Neuronal stem cell (in vitro differentiated cells): Measurements from ENCODE around the gene TFB1M.

Experiments used
- DNase-seq: peaks from one replicate; pipeline ENCODE4 v3.0.0-alpha.2; 2013; ENCODE audit warnings: low spot score
- H2AFZ ChIP-seq: one replicate; pipeline ENCODE4 v1.6.1; 2013; ENCODE audit warnings: mild to moderate bottlenecking, low read length, inconsistent platforms
- H2AK5ac ChIP-seq: 2 replicates; pipeline ENCODE4 v1.6.1; 2013; ENCODE audit warnings: low read depth, mild to moderate bottlenecking, inconsistent platforms, low read length, moderate library complexity, mixed read lengths
- H2BK120ac ChIP-seq: 2 replicates; pipeline ENCODE4 v1.6.1; 2013; ENCODE audit warnings: low read depth, mild to moderate bottlenecking, inconsistent platforms, low read length, moderate library complexity, mixed read lengths
- H2BK12ac ChIP-seq: one replicate; pipeline ENCODE4 v1.6.1; 2013; ENCODE audit warnings: low read length, inconsistent platforms
- H2BK15ac ChIP-seq: 2 replicates; pipeline ENCODE4 v1.6.1; 2013; ENCODE audit warnings: mild to moderate bottlenecking, low read length, inconsistent platforms, mixed read lengths
- H2BK5ac ChIP-seq: one replicate; pipeline ENCODE4 v1.6.1; 2013; ENCODE audit warnings: inconsistent platforms, mild to moderate bottlenecking, low read length, moderate library complexity
- H3K14ac ChIP-seq: one replicate; pipeline ENCODE4 v1.6.1; 2013; ENCODE audit warnings: low read length, inconsistent platforms
- H3K18ac ChIP-seq: 2 replicates; pipeline ENCODE4 v1.6.1; 2013; ENCODE audit warnings: low read length, inconsistent platforms
- H3K23ac ChIP-seq: 2 replicates; pipeline ENCODE4 v1.6.1; 2013; ENCODE audit warnings: low read depth, mild to moderate bottlenecking, mixed read lengths, low read length, inconsistent platforms; ENCODE audit not compliant: poor library complexity
- H3K27ac ChIP-seq: replicated peaks from 3 replicates; pipeline ENCODE4 v1.5.1; 2013; ENCODE audit warnings: low read length, inconsistent platforms
- H3K27me3 ChIP-seq, 3 experiments: 2 replicates each; pipeline ENCODE4 v1.6.1; 2013; ENCODE audit warnings: low read length in 3 of 3, mild to moderate bottlenecking in 2 of 3, inconsistent platforms in 1 of 3, low read depth in 1 of 3, mixed read lengths in 1 of 3, moderate library complexity in 1 of 3; ENCODE audit not compliant: control insufficient read depth in 3 of 3, insufficient read depth in 3 of 3
- H3K36me3 ChIP-seq, 2 donors: replicated peaks in 1 of 2; 2 replicates each; pipeline ENCODE4 v1.6.1; 2013; ENCODE audit warnings: low read length in 2 of 2; ENCODE audit not compliant: control insufficient read depth in 2 of 2, insufficient read depth in 2 of 2
- H3K4ac ChIP-seq: 2 replicates; pipeline ENCODE4 v1.6.1; 2013; ENCODE audit warnings: inconsistent platforms, mild to moderate bottlenecking, low read length, moderate library complexity
- H3K4me1 ChIP-seq, 2 donors: 1 replicate in 1 of 2; 2 replicates in 1 of 2; pipeline ENCODE4 v1.6.1; 2013; ENCODE audit warnings: low read length in 2 of 2, low read depth in 1 of 2; ENCODE audit not compliant: control insufficient read depth in 2 of 2, insufficient read depth in 1 of 2
- H3K4me2 ChIP-seq: one replicate; pipeline ENCODE4 v1.6.1; 2013; ENCODE audit warnings: mild to moderate bottlenecking, low read length, inconsistent platforms; ENCODE audit not compliant: insufficient read depth, poor library complexity, severe bottlenecking
- H3K4me3 ChIP-seq, 2 donors: 2 replicates each; pipeline ENCODE4 v1.5.1; 2013; ENCODE audit warnings: low read length in 2 of 2, mild to moderate bottlenecking in 2 of 2, inconsistent platforms in 1 of 2, moderate library complexity in 1 of 2
- H3K79me1 ChIP-seq: one replicate; pipeline ENCODE4 v1.6.1; 2013; ENCODE audit warnings: low read depth, mild to moderate bottlenecking, inconsistent platforms, low read length, moderate library complexity
- H3K9ac ChIP-seq: one replicate; pipeline ENCODE4 v1.6.1; 2013; ENCODE audit warnings: mild to moderate bottlenecking, low read depth, low read length, inconsistent platforms; ENCODE audit not compliant: poor library complexity
- H3K9me3 ChIP-seq, 2 donors: replicated peaks in 1 of 2; 2 replicates each; pipeline versions ENCODE3 to v1.6.1; 2013; ENCODE audit warnings: low read length in 2 of 2, mild to moderate bottlenecking in 2 of 2, inconsistent platforms in 1 of 2, low read depth in 1 of 2, mixed read lengths in 1 of 2, moderate library complexity in 1 of 2; ENCODE audit not compliant: control insufficient read depth in 2 of 2, insufficient read depth in 1 of 2
- H4K8ac ChIP-seq: one replicate; pipeline ENCODE4 v1.6.1; 2013; ENCODE audit warnings: low read depth, mild to moderate bottlenecking, inconsistent platforms, low read length, moderate library complexity
- H4K91ac ChIP-seq: one replicate; pipeline ENCODE4 v1.6.1; 2013; ENCODE audit warnings: low read length, low read depth, mild to moderate bottlenecking, inconsistent platforms; ENCODE audit not compliant: poor library complexity
- WGBS, 2 donors: extraction: QIAGEN DNeasy Blood & Tissue Kit; methylation state at CpG; one replicate each; pipeline ENCODE4 v1.1.7; 2013; ENCODE audit warnings: missing lambda C conversion rate in 2 of 2, mixed read lengths in 1 of 2; ENCODE audit not compliant: insufficient read length in 2 of 2, insufficient replicate concordance in 1 of 2; ENCODE audit errors: extremely low coverage in 2 of 2; 5-methylcytosine and 5-hydroxymethylcytosine counted together

The TFB1M gene

DNA sequence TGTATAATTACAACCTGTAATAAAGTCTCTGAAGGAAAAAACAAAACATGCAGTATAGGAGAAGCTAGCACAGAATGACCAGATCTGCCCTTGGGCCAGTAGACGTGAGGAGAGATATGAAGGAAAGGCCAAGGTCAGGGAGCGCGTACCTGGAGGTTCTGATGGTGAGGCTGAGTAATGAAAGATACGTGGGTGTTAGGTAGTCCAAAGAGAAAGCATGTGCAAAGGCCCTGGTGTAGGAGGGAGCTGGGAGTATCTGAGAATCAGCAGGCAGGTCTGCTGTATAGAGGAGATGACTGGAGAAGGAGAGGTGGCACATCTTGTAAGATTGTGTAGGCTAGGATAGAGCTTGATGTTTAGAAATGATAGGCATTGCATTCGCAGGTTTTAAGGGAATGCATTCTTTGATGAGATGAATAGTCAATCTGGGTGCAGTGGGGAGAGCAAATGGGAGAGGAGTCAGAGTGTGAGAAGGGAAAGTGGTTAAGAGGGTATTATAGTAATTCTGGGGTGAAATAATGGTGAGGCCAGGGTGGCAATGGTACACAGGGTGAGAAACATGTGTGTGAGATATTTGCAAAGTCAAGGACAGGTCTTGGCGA lies 15.9 kb upstream of the TFB1M start:
- H3K36me3 ChIP-seq = no peaks in the 10 kb centered on the region
- H2BK12ac ChIP-seq = no peak overlapping the region
- H3K4me3 ChIP-seq = no peak overlapping the region
- no peak overlapping the region for H3K27ac ChIP-seq
- H2BK120ac ChIP-seq = no peak overlapping the region
- H3K79me1 ChIP-seq = no peaks in the 10 kb centered on the region
- H4K91ac ChIP-seq = no peak overlapping the region
- no peak overlapping the region for H2BK5ac ChIP-seq
- no peak overlapping the region for H2BK15ac ChIP-seq
- H3K18ac ChIP-seq = no peak overlapping the region
- no peak overlapping the region for H3K4ac ChIP-seq
- H3K4me2 ChIP-seq = no peak overlapping the region
- H3K9me3 ChIP-seq = no peaks in the 10 kb centered on the region
- no peak overlapping the region for H3K14ac ChIP-seq
- H3K27me3 ChIP-seq = peaks cover 0 to 13% (median 0%) of the 10 kb centered on the region in 3 experiments
- WGBS, 2 donors = no CpG with 5 or more reads among the region's 6 CpGs
- H3K23ac ChIP-seq = no peak overlapping the region
- no peak for DNase-seq
- H3K9ac ChIP-seq = no peak overlapping the region
- H2AFZ ChIP-seq = no peak overlapping the region
- no peak overlapping the region for H4K8ac ChIP-seq
- H3K4me1 ChIP-seq = peaks cover 0 to 1% of the 10 kb centered on the region in 2 donors
- H2AK5ac ChIP-seq = no peak overlapping the region

DNA sequence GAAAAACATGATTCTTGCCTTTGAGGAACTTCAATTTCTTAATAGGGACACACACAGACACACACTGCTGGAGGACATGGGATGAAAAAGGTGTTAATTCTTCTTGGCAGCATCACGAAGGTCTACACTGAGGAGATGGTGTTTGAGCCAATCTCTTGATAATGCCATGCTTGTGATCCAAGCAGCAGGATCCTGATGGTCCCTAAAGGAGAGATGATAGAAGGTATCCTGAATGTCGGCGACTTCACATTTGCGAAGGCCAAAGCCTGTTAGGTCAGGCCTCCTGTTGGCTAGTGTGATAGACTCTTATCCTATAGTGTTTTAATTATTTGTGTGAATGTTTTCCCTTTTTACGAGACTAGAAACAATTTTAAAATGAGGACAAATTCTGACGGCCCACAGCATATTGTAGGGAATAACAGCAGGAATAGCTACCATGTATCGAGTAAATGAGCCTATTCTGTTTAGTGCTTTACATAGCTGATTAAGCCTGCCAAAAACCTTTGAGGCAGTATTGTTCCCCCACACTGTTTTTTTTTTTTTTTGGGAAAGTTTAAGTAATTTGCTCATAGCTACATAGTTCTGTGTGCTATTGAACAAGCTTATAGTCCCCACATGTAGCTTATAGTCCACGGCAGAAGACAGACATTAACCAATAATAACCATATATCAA lies 15.3 kb upstream of the TFB1M start:
- H3K27ac ChIP-seq = no peak overlapping the region
- WGBS, 2 donors = no CpG with 5 or more reads among the region's 8 CpGs
- DNase-seq = no peak

DNA sequence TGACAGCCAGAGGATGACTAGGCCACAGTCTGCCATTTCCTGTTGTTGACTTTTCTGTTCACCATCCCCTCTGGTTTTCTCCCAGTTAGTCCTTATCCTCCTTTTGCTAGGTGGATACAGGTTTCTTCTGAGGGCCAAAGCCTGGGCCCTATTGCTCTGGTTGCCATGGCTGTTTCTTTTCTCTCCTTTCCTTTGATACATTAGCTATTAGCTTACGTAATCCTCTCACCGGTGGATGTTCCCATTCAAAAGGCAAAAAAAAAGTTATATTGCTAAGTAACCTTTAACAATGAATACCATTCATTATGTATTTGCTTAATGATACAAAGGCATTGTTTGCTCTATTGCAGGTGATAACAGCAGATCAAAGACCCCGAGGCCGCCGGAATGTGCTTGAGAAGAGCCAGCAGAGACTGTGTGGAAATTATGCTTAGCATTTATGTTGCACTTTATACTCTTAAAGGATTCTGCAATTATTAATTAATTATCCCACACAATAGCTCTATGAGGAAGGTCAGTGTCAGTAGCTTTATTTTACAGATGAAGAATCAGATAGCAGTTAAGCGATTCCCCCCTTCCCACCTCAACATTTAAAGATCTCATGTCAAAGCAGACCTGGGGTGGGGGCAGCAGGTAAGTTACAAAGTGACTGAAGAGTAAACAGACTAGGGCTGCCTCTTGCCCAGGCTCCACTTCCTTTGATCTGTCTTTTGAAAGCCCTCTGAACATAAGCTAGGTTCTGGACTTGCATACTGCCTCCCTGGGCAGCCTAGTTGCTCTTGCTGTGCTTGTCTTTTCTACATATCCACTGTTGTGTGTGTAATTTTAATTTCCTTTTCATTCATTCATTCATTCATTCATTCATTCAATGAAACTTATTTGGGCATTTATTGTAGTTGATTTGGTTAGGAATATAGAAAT lies 14.5 kb upstream of the TFB1M start:
- Histone ChIP-seq H4K8ac (no peak overlapping the region), H2AFZ (no peak overlapping the region), H2BK120ac (no peak overlapping the region), H3K18ac (no peak overlapping the region), H3K9me3 (no peaks in the 10 kb centered on the region), H4K91ac (no peak overlapping the region), H3K36me3 (no peaks in the 10 kb centered on the region), H3K4me1 (peaks cover 0 to 1% of the 10 kb centered on the region in 2 donors), H2AK5ac (no peak overlapping the region), H3K4ac (no peak overlapping the region), H3K9ac (no peak overlapping the region), H2BK15ac (no peak overlapping the region), H3K27me3 (peaks cover 0 to 13% (median 0%) of the 10 kb centered on the region in 3 experiments), H2BK12ac (no peak overlapping the region), H3K14ac (no peak overlapping the region), H3K4me3 (no peak overlapping the region), H3K23ac (no peak overlapping the region), H3K27ac (no peak overlapping the region), H3K4me2 (no peak overlapping the region), H2BK5ac (no peak overlapping the region), H3K79me1 (no peaks in the 10 kb centered on the region)
- WGBS, 2 donors = no CpG with 5 or more reads among the region's 6 CpGs
- no peak for DNase-seq

More for the DNA sequence above, 15.3 kb upstream of the TFB1M start:
- no peak overlapping the region for H3K4ac ChIP-seq
- no peaks in the 10 kb centered on the region for H3K9me3 ChIP-seq
- no peak overlapping the region for H2AK5ac ChIP-seq
- no peak overlapping the region for H3K18ac ChIP-seq
- H2AFZ ChIP-seq = no peak overlapping the region
- H2BK12ac ChIP-seq = no peak overlapping the region
- H3K27me3 ChIP-seq = peaks cover 0 to 13% (median 0%) of the 10 kb centered on the region in 3 experiments
- no peaks in the 10 kb centered on the region for H3K36me3 ChIP-seq
- H4K91ac ChIP-seq = no peak overlapping the region
- H3K4me1 ChIP-seq = peaks cover 0 to 1% of the 10 kb centered on the region in 2 donors
- no peak overlapping the region for H2BK5ac ChIP-seq
- H3K79me1 ChIP-seq = no peaks in the 10 kb centered on the region
- H3K23ac ChIP-seq = no peak overlapping the region
- H2BK15ac ChIP-seq = no peak overlapping the region
- H3K4me2 ChIP-seq = no peak overlapping the region
- no peak overlapping the region for H3K14ac ChIP-seq
- no peak overlapping the region for H4K8ac ChIP-seq
- no peak overlapping the region for H2BK120ac ChIP-seq
- H3K9ac ChIP-seq = no peak overlapping the region
- no peak overlapping the region for H3K4me3 ChIP-seq

DNA sequence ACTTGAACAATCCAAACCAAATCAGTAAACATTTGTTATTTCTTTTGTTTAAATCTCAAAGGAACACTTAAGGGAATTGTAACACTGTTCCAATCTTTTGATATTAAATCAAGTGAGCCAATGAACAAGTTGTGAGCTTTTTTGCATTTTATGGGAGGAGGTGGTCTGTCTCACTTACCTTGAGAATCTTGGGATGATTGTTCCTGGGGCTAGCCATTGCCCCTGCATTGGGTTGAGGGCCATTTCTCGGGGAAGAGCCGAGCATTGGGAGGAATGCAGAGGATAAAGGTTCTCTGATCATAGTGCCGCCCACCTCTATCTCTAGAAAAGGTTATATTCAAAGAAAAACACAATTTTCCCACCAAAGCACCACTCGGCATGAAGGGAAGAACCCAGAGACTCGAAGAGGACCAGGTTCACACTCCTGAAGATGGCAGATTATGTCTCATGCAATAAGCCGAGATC lies 13.8 kb upstream of the TFB1M start:
- WGBS, 2 donors = no CpG with 5 or more reads among the region's 6 CpGs

More for the DNA sequence above, 13.8 kb upstream of the TFB1M start:
- Histone ChIP-seq H3K18ac (no peak overlapping the region), H3K14ac (no peak overlapping the region), H3K4me3 (no peak overlapping the region), H2BK120ac (no peak overlapping the region), H3K9ac (no peak overlapping the region), H3K36me3 (no peaks in the 10 kb centered on the region), H3K27ac (no peak overlapping the region), H3K23ac (no peak overlapping the region), H2BK15ac (no peak overlapping the region), H3K79me1 (no peaks in the 10 kb centered on the region), H3K9me3 (no peaks in the 10 kb centered on the region), H2BK5ac (no peak overlapping the region), H3K4me2 (no peak overlapping the region), H2BK12ac (no peak overlapping the region), H3K4ac (no peak overlapping the region), H3K4me1 (peaks cover 0 to 1% of the 10 kb centered on the region in 2 donors), H4K91ac (no peak overlapping the region), H2AK5ac (no peak overlapping the region), H4K8ac (no peak overlapping the region), H3K27me3 (peaks cover 0 to 13% (median 0%) of the 10 kb centered on the region in 3 experiments), H2AFZ (no peak overlapping the region)
- DNase-seq = no peak
